Progenitor cell of endocrine pancreas (in vitro differentiated cells): ENCODE results near the gene TOB2. TPM values are rescaled to one million over a fixed set of nuclear protein-coding genes. Genes with fewer than 3 reads are reported as not detected.
A peak's percentile ranks its signal among the peaks of the same experiment; 100 is the strongest.
"Not testable (repeated sequence)": the region's sequence is repeated elsewhere in the genome, so short reads cannot be mapped to it uniquely, and the experiment has no call there.

Source experiments
- DNase-seq: peaks from one replicate; pipeline ENCODE4 v3.0.0; 2021; ENCODE audit warnings: low spot score; ENCODE audit not compliant: unreplicated experiment
- H3K27ac Mint-ChIP-seq: 2 replicates; pipeline ENCODE4 v1.8.0; 2021; ENCODE audit warnings: mild to moderate bottlenecking, moderate library complexity, mixed read lengths
- H3K27me3 Mint-ChIP-seq: 2 replicates; pipeline ENCODE4 v1.8.0; 2021; ENCODE audit warnings: mixed read lengths
- H3K36me3 Mint-ChIP-seq: 2 replicates; pipeline ENCODE4 v1.8.0; 2022; ENCODE audit warnings: mixed read lengths; ENCODE audit not compliant: insufficient read depth
- H3K4me1 Mint-ChIP-seq: 2 replicates; pipeline ENCODE4 v1.8.0; 2021; ENCODE audit warnings: low read depth, mixed read lengths
- H3K4me3 Mint-ChIP-seq: 2 replicates; pipeline ENCODE4 v1.8.0; 2021; ENCODE audit warnings: low read depth, mild to moderate bottlenecking, moderate library complexity, mixed read lengths
- H3K9me3 Mint-ChIP-seq: 2 replicates; pipeline ENCODE4 v1.8.0; 2021; ENCODE audit warnings: low read depth, mixed read lengths
- CTCF ChIP-seq: fragments of 200-600 bp; sonication (generic); IDR thresholded peaks from one replicate; pipeline ENCODE4 v1.5.0; 2021; ENCODE audit warnings: antibody characterized with exemption, mild to moderate bottlenecking; ENCODE audit not compliant: unreplicated experiment
- total RNA-seq: library from RNA; stranded (reverse); gene quantifications from 2 replicates; pipeline ENCODE4 v1.2.1, GENCODE V29; 2021

Gene TOB2
- total RNA-seq, 1 donor from 2014 or later, result 72.4 TPM

DNA sequence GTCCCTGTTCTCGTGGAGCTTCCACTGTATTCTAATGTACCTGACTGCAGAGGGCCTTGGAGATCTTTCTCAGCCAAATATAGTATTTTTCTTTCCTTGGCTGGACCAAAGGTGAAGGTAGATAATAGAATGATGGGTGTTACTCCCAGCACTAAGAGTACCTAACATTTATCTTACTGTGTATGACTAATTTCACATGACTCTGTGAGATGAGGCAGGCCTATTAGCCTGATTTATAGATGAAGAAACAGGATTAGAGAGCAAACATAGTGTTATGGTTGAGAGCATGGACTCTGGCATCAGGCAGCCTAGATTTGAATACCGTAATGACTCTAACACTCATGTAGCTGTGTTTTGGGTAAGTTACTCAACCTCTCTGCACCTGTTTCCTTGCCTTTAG lies 25.0 kb upstream of the TOB2 start:
- DNase-seq, result no peak
- H3K4me3 Mint-ChIP-seq, result no peak overlapping the region
- no peaks in the 10 kb centered on the region for H3K9me3 Mint-ChIP-seq
- no peak overlapping the region for H3K27ac Mint-ChIP-seq
- H3K27me3 Mint-ChIP-seq, result no peaks in the 10 kb centered on the region
- H3K4me1 Mint-ChIP-seq, result peaks cover 24% of the 10 kb centered on the region
- H3K36me3 Mint-ChIP-seq, result peaks cover 5% of the 10 kb centered on the region
- TF ChIP-seq CTCF, result no peak

DNA sequence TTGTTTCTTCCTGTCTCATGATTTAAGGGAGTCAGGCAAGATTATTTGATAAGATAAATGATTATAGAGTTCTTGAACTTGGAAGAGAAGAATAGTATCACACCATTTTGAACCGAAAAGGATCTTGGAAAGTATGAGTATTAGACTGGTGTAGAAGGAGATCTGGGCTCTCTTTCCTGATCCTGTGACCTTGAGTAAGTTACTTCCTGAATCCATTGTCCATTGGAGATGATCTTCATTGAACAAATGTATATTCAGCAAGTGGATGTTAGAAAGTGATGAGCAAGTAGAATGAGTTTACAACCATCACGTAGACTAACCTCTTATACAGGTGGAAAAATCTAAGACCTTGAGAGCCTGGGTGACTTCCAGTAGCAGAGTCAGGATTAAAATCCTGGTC lies 24.3 kb upstream of the TOB2 start:
- no peak for DNase-seq
- TF ChIP-seq CTCF, result no peak
- H3K27me3 Mint-ChIP-seq, result no peaks in the 10 kb centered on the region
- H3K4me3 Mint-ChIP-seq, result peak overlapping the region; percentile 95
- H3K27ac Mint-ChIP-seq, result peak overlapping the region; percentile 52
- H3K4me1 Mint-ChIP-seq, result peaks cover 24% of the 10 kb centered on the region
- peaks cover 5% of the 10 kb centered on the region for H3K36me3 Mint-ChIP-seq
- H3K9me3 Mint-ChIP-seq, result no peaks in the 10 kb centered on the region

- TF ChIP-seq CTCF, result no peak
- peaks cover 10% of the 10 kb centered on the region for H3K36me3 Mint-ChIP-seq
- H3K27me3 Mint-ChIP-seq, result no peaks in the 10 kb centered on the region
- peak overlapping the region; percentile 100 for H3K27ac Mint-ChIP-seq
- H3K9me3 Mint-ChIP-seq, result no peaks in the 10 kb centered on the region
- peaks cover 24% of the 10 kb centered on the region for H3K4me1 Mint-ChIP-seq
- H3K4me3 Mint-ChIP-seq, result peak overlapping the region; percentile 95
- DNase-seq, result no peak
Measured at GRCh38 chr22:41469218-41469851, 22.7 kb upstream of the TOB2 start.

GRCh38 chr22:41468381-41469217 lies 22.0 kb upstream of the TOB2 start, which contains the start of the genes ACO2 and PHF5A:
ACO2 (plus strand) TSS chr22:41469117; CDS start chr22:41469147, 30 bp downstream.
PHF5A (minus strand) TSS chr22:41468692; CDS start chr22:41468653, 39 bp downstream.
- Mint-ChIP-seq H3K4me3 (peak within 1 kb of the TSS; percentile 95), H3K9me3 (no peaks in the 10 kb centered on the region), H3K4me1 (peaks cover 24% of the 10 kb centered on the region), H3K36me3 (peaks cover 15% of the 10 kb centered on the region), H3K27me3 (no peaks in the 10 kb centered on the region), H3K27ac (peak within 1 kb of the TSS; percentile 100)
- no peak for TF ChIP-seq CTCF
- peak; percentile 96 for DNase-seq

DNA sequence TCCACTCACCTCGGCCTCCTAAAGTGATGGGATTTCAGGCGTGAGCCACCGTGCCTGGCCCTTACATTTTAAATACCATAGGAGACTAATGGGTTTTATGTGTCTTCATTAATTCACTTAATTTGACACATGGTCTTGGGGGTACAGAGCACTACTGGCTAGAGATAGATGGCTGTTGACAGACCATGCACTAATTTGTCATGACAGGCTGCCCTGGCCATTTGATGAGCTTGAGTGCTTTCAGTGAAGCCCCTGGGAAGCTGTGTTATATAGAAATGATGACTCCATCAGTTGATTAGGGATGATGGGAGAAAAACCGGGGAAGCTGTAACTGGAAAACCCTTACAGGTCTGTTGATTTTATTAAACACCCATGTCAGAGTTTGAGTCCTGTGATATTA lies 15.3 kb upstream of the TOB2 start:
- Mint-ChIP-seq H3K27me3 (no peaks in the 10 kb centered on the region), H3K27ac (peak overlapping the region; percentile 20), H3K4me1 (no peaks in the 10 kb centered on the region), H3K9me3 (no peaks in the 10 kb centered on the region), H3K4me3 (no peak overlapping the region), H3K36me3 (peaks cover 22% of the 10 kb centered on the region)
- TF ChIP-seq CTCF, result no peak
- no peak for DNase-seq

DNA sequence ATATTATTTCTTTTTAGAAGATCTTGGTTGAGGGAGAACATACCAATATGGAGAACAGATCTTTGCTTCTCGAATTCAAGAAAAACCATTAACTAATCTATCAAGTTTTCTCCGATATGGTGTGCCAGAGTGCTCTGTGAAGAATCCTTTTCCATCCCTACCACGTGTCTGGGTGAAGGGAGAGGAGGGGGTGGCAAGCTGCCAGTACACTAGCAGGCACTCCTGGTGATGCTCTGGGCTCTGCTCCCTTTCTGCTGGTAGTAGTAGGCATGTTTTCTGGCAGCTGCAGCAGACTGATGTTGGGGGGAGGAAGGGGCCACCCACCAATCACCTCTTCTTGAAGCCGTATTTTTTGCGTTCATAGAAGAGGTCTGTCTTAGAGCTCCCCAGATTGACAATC lies 13.5 kb upstream of the TOB2 start:
- not testable (repeated sequence) for H3K4me1 Mint-ChIP-seq, DNase-seq, H3K4me3 Mint-ChIP-seq, H3K27ac Mint-ChIP-seq, H3K27me3 Mint-ChIP-seq, H3K9me3 Mint-ChIP-seq
- peaks cover 22% of the 10 kb centered on the region for H3K36me3 Mint-ChIP-seq
